Measurements from ENCODE around the gene SIX3.

GRCh38 chr2:44906972-44907371 is 34.5 kb upstream of the SIX3 start:
- TF ChIP-seq ZNF274 (IDR thresholded peaks at IDR 0.05; ENCODE audit: low read depth, low read length), result no peak
- no peak for TF ChIP-seq SUZ12 (IDR thresholded peaks at IDR 0.05; ENCODE audit: extremely low read depth, insufficient read depth, insufficient read length)

Data from NT2/D1 (cell line).